Fibroblast of lung (primary cell): ENCODE results near the gene STPG4. TPM values are rescaled to one million over a fixed set of nuclear protein-coding genes. Genes with fewer than 3 reads are reported as not detected.
A peak's percentile ranks its signal among the peaks of the same experiment; 100 is the strongest.

Experiments used
- DNase-seq, 2 donors: peaks; one replicate each; pipeline versions ENCODE4 v3.0.0 to v3.0.0-alpha.2; 2010; ENCODE audit warnings: low read depth in 2 of 2
- H2AFZ ChIP-seq: 2 replicates; pipeline ENCODE4 v1.5.1; 2012; ENCODE audit warnings: low read length, control low read depth, inconsistent platforms
- H3K27ac ChIP-seq: 2 replicates; pipeline ENCODE4 v1.5.1; 2011; ENCODE audit warnings: low read length, control low read depth; ENCODE audit not compliant: insufficient read depth
- H3K27me3 ChIP-seq: 2 replicates; pipeline ENCODE4 v1.5.1; 2011; ENCODE audit warnings: mild to moderate bottlenecking, low read length; ENCODE audit not compliant: control insufficient read depth, insufficient read depth
- H3K36me3 ChIP-seq: 2 replicates; pipeline ENCODE4 v1.5.1; 2011; ENCODE audit warnings: low read length; ENCODE audit not compliant: control insufficient read depth, insufficient read depth
- H3K4me1 ChIP-seq: 2 replicates; pipeline ENCODE4 v1.5.1; 2011; ENCODE audit warnings: low read length; ENCODE audit not compliant: control insufficient read depth, insufficient read depth; ENCODE audit errors: extremely low read depth
- H3K4me2 ChIP-seq: 2 replicates; pipeline ENCODE4 v1.5.1; 2011; ENCODE audit warnings: low read length, control low read depth; ENCODE audit not compliant: insufficient read depth; ENCODE audit errors: extremely low read depth
- H3K4me3 ChIP-seq, 4 experiments: fragments of 200-600 bp in 1 of 4; sonication (generic) in 1 of 4; replicated peaks in 1 of 4; 2 replicates each; pipeline ENCODE4 v1.5.1; 2011 to 2016; ENCODE audit warnings: low read length in 4 of 4, low read depth in 3 of 4, mild to moderate bottlenecking in 3 of 4, control low read depth in 2 of 4, inconsistent platforms in 1 of 4, mixed read lengths in 1 of 4; ENCODE audit not compliant: insufficient read depth in 1 of 4; ENCODE audit errors: control extremely low read depth in 1 of 4
- H3K79me2 ChIP-seq: 2 replicates; pipeline ENCODE4 v1.5.1; 2012; ENCODE audit warnings: mild to moderate bottlenecking, low read length, inconsistent platforms; ENCODE audit not compliant: control insufficient read depth, insufficient read depth
- H3K9ac ChIP-seq: 2 replicates; pipeline ENCODE4 v1.5.1; 2011; ENCODE audit warnings: mild to moderate bottlenecking, low read length, control low read depth; ENCODE audit not compliant: insufficient read depth
- H3K9me3 ChIP-seq: 2 replicates; pipeline ENCODE4 v1.5.1; 2012; ENCODE audit warnings: low read depth, low read length; ENCODE audit not compliant: control insufficient read depth, insufficient read depth
- H4K20me1 ChIP-seq: 2 replicates; pipeline ENCODE4 v1.5.1; 2011; ENCODE audit warnings: low read length; ENCODE audit not compliant: control insufficient read depth, insufficient read depth; ENCODE audit errors: extremely low read depth
- CTCF ChIP-seq, 2 donors: IDR thresholded peaks in 1 of 2; conservative IDR thresholded peaks in 1 of 2; 1 replicate in 1 of 2; 2 replicates in 1 of 2; pipeline ENCODE4 v1.5.1; 2011 to 2012; ENCODE audit warnings: low read length in 2 of 2, control low read depth in 1 of 2, inconsistent platforms in 1 of 2, low read depth in 1 of 2, mild to moderate bottlenecking in 1 of 2
- EZH2 ChIP-seq: IDR thresholded peaks from 2 replicates; pipeline ENCODE4 v1.5.1; 2012; ENCODE audit warnings: low read length, control low read depth, mild to moderate bottlenecking; ENCODE audit errors: missing control alignments
- polyA plus RNA-seq, 2 donors: library from polyadenylated mRNA; depleted of rRNA in 1 of 2; stranded (reverse) in 1 of 2; unstranded in 1 of 2; fragments of >200 nt; gene quantifications; 2 replicates each; pipeline ENCODE4 v1.2.1, GENCODE V29; 2011 to 2012; ENCODE audit warnings: missing spikeins in 1 of 2
- total RNA-seq: library from RNA; depleted of rRNA; stranded (reverse); fragments of >200 nt; gene quantifications from 2 replicates; pipeline ENCODE4 v1.2.1, GENCODE V29; 2014

STPG4 gene
- total and polyA plus RNA-seq, 2 donors (not counting 1 experiment from before 2014, with no cell fraction given): 0.33 TPM; not detected in 1

DNA sequence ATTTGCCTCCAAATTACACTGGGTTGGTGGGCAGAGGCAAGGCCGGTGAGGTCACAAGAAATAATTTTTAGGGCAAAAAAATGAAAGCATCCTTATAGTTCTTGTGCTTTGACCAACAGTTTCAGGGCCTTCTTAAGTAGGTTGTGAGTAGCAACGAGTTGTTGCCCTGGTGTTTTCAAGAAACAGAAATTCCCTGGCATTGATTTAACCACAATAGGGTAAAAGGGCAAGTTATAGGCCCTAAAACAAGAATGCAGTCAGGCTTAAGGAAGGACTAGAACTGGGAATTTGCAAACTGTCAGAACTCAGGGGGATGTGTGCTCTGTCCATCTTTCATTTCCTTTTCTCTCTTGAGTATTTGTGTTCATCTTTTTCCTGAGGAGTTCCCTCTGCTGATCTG is 46.1 kb upstream of the STPG4 start:
- H3K9ac ChIP-seq: no peak overlapping the region
- H3K36me3 ChIP-seq: no peaks in the 10 kb centered on the region
- no peak overlapping the region for H2AFZ ChIP-seq
- peak overlapping the region; percentile 66 for H3K27ac ChIP-seq
- no peaks in the 10 kb centered on the region for H4K20me1 ChIP-seq
- peaks cover 23% of the 10 kb centered on the region for H3K4me1 ChIP-seq
- peak; percentile 56 to 73 for DNase-seq
- peak overlapping the region; percentile 19 for H3K4me2 ChIP-seq
- TF ChIP-seq EZH2 (no peak), CTCF (conservative IDR thresholded peaks at IDR 0.05 in 1 of 2, IDR thresholded peaks at IDR 0.05 in 1 of 2; ENCODE audit: low read depth in 1 of 2, low read length in 2 of 2) (no peak)
- no peak overlapping the region for H3K4me3 ChIP-seq
- H3K79me2 ChIP-seq: no peaks in the 10 kb centered on the region
- no peaks in the 10 kb centered on the region for H3K27me3 ChIP-seq
- no peaks in the 10 kb centered on the region for H3K9me3 ChIP-seq

GRCh38 chr2:47198985-47199451 is 43.9 kb upstream of the STPG4 start:
- Histone ChIP-seq H3K9me3 (no peaks in the 10 kb centered on the region), H3K27me3 (no peaks in the 10 kb centered on the region), H3K4me1 (peaks cover 30% of the 10 kb centered on the region), H3K27ac (peak overlapping the region; percentile 53), H3K79me2 (no peaks in the 10 kb centered on the region), H3K9ac (no peak overlapping the region), H2AFZ (no peak overlapping the region), H3K36me3 (no peaks in the 10 kb centered on the region), H4K20me1 (no peaks in the 10 kb centered on the region), H3K4me3 (no peak overlapping the region), H3K4me2 (peak overlapping the region; percentile 26)
- no peak for TF ChIP-seq EZH2
- TF ChIP-seq CTCF (conservative IDR thresholded peaks at IDR 0.05 in 1 of 2, IDR thresholded peaks at IDR 0.05 in 1 of 2; ENCODE audit: low read depth in 1 of 2, low read length in 2 of 2): no peak
- DNase-seq: peak; percentile 96 to 100

DNA sequence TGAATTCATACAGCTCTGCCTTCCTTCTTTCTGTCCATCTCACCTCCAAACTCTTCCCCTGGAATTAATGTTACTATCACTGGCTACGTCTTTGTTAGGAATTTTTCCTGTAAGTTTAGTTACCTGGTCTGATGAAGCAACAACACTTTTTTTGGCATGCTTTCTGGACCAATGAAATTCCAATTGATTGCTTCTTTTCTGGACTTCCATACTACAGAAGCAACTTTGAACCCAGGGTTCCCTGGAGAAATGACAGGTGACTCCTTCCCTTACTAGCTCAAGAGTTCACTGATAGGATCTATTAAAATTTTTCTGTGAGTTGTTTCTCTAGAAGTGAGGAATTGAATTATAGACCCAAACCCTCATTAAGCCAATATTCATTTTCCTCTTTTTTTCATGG is 41.4 kb upstream of the STPG4 start:
- Histone ChIP-seq H2AFZ (no peak overlapping the region), H3K27me3 (no peaks in the 10 kb centered on the region), H3K9me3 (no peaks in the 10 kb centered on the region), H3K27ac (no peak overlapping the region), H3K4me2 (no peak overlapping the region), H3K9ac (no peak overlapping the region), H4K20me1 (no peaks in the 10 kb centered on the region), H3K4me1 (peaks cover 51% of the 10 kb centered on the region), H3K4me3 (no peak overlapping the region), H3K79me2 (no peaks in the 10 kb centered on the region), H3K36me3 (no peaks in the 10 kb centered on the region)
- TF ChIP-seq EZH2: no peak
- TF ChIP-seq CTCF (conservative IDR thresholded peaks at IDR 0.05 in 1 of 2, IDR thresholded peaks at IDR 0.05 in 1 of 2; ENCODE audit: low read depth in 1 of 2, low read length in 2 of 2): no peak
- DNase-seq: no peak
